SK-N-SH (cell line): ENCODE measurements around the gene ANK2. TPM values are rescaled to one million over a fixed set of nuclear protein-coding genes. Genes with fewer than 3 reads are reported as not detected.
A peak's percentile ranks its signal among the peaks of the same experiment; 100 is the strongest.

Source experiments
- CTCF ChIA-PET: fragments of 300-600, 350-600 bp; formaldehyde crosslinking; extraction: SDS; loops from one replicate; lab custom pipeline; 2021; lab: Yijun Ruan, JAX
- POLR2A ChIA-PET: fragments of 350-600 bp; sonication (Branson Sonifier 250); formaldehyde crosslinking; extraction: SDS; loops from one replicate; lab custom pipeline; 2020; ENCODE audit warnings: antibody characterized with exemption, inconsistent platforms; lab: Yijun Ruan, JAX
- DNase-seq: peaks from one replicate; pipeline ENCODE4 v3.0.0; 2012
- H2AFZ ChIP-seq: fragments of 200-600 bp; sonication (generic); 2 replicates; pipeline ENCODE4 v1.8.1; 2016; ENCODE audit warnings: antibody characterized with exemption, mild to moderate bottlenecking, low read depth
- H3F3A ChIP-seq: fragments of 200-600 bp; sonication (generic); replicated peaks from 2 replicates; pipeline ENCODE3; 2016; ENCODE audit warnings: antibody characterized with exemption, mild to moderate bottlenecking; ENCODE audit not compliant: insufficient read depth
- H3K27ac ChIP-seq, 2 experiments: fragments of 200-500 bp in 1 of 2; fragments of 200-600 bp in 1 of 2; sonication (Bioruptor generic) in 1 of 2; sonication (generic), shearing (Covaris generic) in 1 of 2; 2 replicates each; pipeline versions ENCODE4 v1.5.1 to v1.6.1; 2014 to 2016; ENCODE audit warnings: low read depth in 2 of 2, inconsistent platforms in 1 of 2, low read length in 1 of 2, mild to moderate bottlenecking in 1 of 2, mixed read lengths in 1 of 2
- H3K27me3 ChIP-seq: fragments of 200-600 bp; sonication (generic), shearing (Covaris generic); 2 replicates; pipeline ENCODE4 v1.6.1; 2016; ENCODE audit warnings: mixed run types; ENCODE audit not compliant: insufficient read depth
- H3K36me3 ChIP-seq, 2 experiments: fragments of 200-500 bp in 1 of 2; fragments of 200-600 bp in 1 of 2; sonication (Bioruptor generic) in 1 of 2; sonication (generic) in 1 of 2; replicated peaks in 1 of 2; 2 replicates each; pipeline versions ENCODE3 to v1.5.1; 2014 to 2016; ENCODE audit warnings: low read length in 1 of 2, mild to moderate bottlenecking in 1 of 2; ENCODE audit not compliant: insufficient read depth in 2 of 2, control insufficient read depth in 1 of 2
- H3K4me1 ChIP-seq, 2 experiments: fragments of 200-500 bp in 1 of 2; fragments of 200-600 bp in 1 of 2; sonication (Bioruptor generic) in 1 of 2; sonication (generic), shearing (Covaris generic) in 1 of 2; 2 replicates each; pipeline versions ENCODE4 v1.5.1 to v1.6.1; 2014 to 2016; ENCODE audit warnings: low read depth in 1 of 2, low read length in 1 of 2, mixed run types in 1 of 2; ENCODE audit not compliant: insufficient read depth in 2 of 2, control insufficient read depth in 1 of 2
- H3K4me2 ChIP-seq: fragments of 200-600 bp; sonication (generic), shearing (Covaris generic); 2 replicates; pipeline ENCODE4 v1.6.1; 2017; ENCODE audit warnings: mixed run types
- H3K4me3 ChIP-seq, 2 experiments: fragments of 200-500 bp in 1 of 2; fragments of 200-600 bp in 1 of 2; sonication (Bioruptor generic) in 1 of 2; sonication (generic), shearing (Covaris generic) in 1 of 2; 2 replicates each; pipeline versions ENCODE4 v1.5.1 to v1.8.1; 2014 to 2016; ENCODE audit warnings: low read depth in 2 of 2, inconsistent platforms in 1 of 2, low read length in 1 of 2, mild to moderate bottlenecking in 1 of 2, mixed read lengths in 1 of 2, moderate library complexity in 1 of 2
- H3K79me2 ChIP-seq: fragments of 200-600 bp; sonication (generic); 2 replicates; pipeline ENCODE4 v1.8.1; 2017; ENCODE audit warnings: mild to moderate bottlenecking; ENCODE audit not compliant: insufficient read depth
- H3K9ac ChIP-seq: fragments of 200-600 bp; sonication (generic); 2 replicates; pipeline ENCODE4 v1.6.1; 2017; ENCODE audit warnings: mixed run types
- H3K9me2 ChIP-seq: fragments of 200-600 bp; sonication (generic); 2 replicates; pipeline ENCODE4 v1.6.1; 2017; ENCODE audit warnings: mixed run types
- H3K9me3 ChIP-seq: fragments of 200-600 bp; sonication (generic); 2 replicates; pipeline ENCODE4 v1.6.1; 2017; ENCODE audit warnings: mixed run types, mild to moderate bottlenecking, moderate library complexity
- H4K20me1 ChIP-seq: fragments of 200-600 bp; sonication (generic); 2 replicates; pipeline ENCODE4 v1.6.1; 2017; ENCODE audit warnings: mild to moderate bottlenecking, mixed run types; ENCODE audit not compliant: insufficient read depth
- CTCF ChIP-seq: fragments of 200-600 bp; sonication (generic); IDR thresholded peaks from 2 replicates; pipeline ENCODE4 v1.6.1; 2017; ENCODE audit warnings: antibody characterized with exemption, mild to moderate bottlenecking, moderate library complexity
- EP300 ChIP-seq, 2 experiments: IDR thresholded peaks; 2 replicates each; pipeline versions ENCODE4 v1.4.0 to v1.6.1; 2012; ENCODE audit warnings: borderline replicate concordance in 1 of 2, low read depth in 1 of 2, low read length in 1 of 2
- FOSL2 ChIP-seq: IDR thresholded peaks from 2 replicates; pipeline ENCODE4 v1.4.0; 2012; ENCODE audit warnings: low read depth, mild to moderate bottlenecking, moderate library complexity, borderline replicate concordance
- FOXJ3 ChIP-seq: sonication (generic); formaldehyde crosslinking; IDR thresholded peaks from 2 replicates; pipeline ENCODE4 v1.5.1; 2020; ENCODE audit warnings: mild to moderate bottlenecking, missing genetic modification reagents
- GABPA ChIP-seq: IDR thresholded peaks from 2 replicates; pipeline ENCODE4 v1.4.0; 2012; ENCODE audit warnings: low read depth, mild to moderate bottlenecking
- GATA2 ChIP-seq: sonication (generic); formaldehyde crosslinking; IDR thresholded peaks from 2 replicates; pipeline ENCODE4 v1.5.0; 2020; ENCODE audit warnings: mild to moderate bottlenecking, missing genetic modification reagents
- IRF3 ChIP-seq: fragments of 150-350 bp; IDR thresholded peaks from 2 replicates; pipeline ENCODE4 v1.6.1; 2016; ENCODE audit warnings: mild to moderate bottlenecking, low read depth, low read length
- JUND ChIP-seq: IDR thresholded peaks from 2 replicates; pipeline ENCODE4 v1.4.0; 2012
- MAX ChIP-seq: IDR thresholded peaks from 2 replicates; pipeline ENCODE4 v1.4.0; 2012; ENCODE audit warnings: low read depth
- NFIC ChIP-seq: IDR thresholded peaks from 2 replicates; pipeline ENCODE4 v1.4.0; 2012; ENCODE audit warnings: borderline replicate concordance
- PBX3 ChIP-seq: IDR thresholded peaks from 2 replicates; pipeline ENCODE4; 2012
- POLR2AphosphoS5 ChIP-seq: IDR thresholded peaks from 2 replicates; pipeline ENCODE4 v1.6.1; 2012; ENCODE audit warnings: low read depth, low read length
- RAD21 ChIP-seq: IDR thresholded peaks from 2 replicates; pipeline ENCODE4 v1.6.1; 2012; ENCODE audit warnings: mild to moderate bottlenecking, low read length
- RCOR1 ChIP-seq: fragments of 150-350 bp; IDR thresholded peaks from 2 replicates; pipeline ENCODE4 v1.6.1; 2017; ENCODE audit warnings: antibody characterized with exemption, low read length
- SIN3A ChIP-seq: IDR thresholded peaks from 2 replicates; pipeline ENCODE4 v1.6.1; 2012; ENCODE audit warnings: low read depth, mild to moderate bottlenecking, low read length, moderate library complexity, borderline replicate concordance
- SMC3 ChIP-seq: IDR thresholded peaks from 2 replicates; pipeline ENCODE4 v1.6.1; 2012; ENCODE audit warnings: low read depth, low read length, improper control_type of control experiment
- YY1 ChIP-seq: IDR thresholded peaks from 2 replicates; pipeline ENCODE4 v1.4.0; 2012; ENCODE audit warnings: low read depth, mild to moderate bottlenecking
- ZBTB33 ChIP-seq: IDR thresholded peaks from 2 replicates; pipeline ENCODE4 v1.4.0; 2012; ENCODE audit warnings: low read depth, borderline replicate concordance
- WGBS: methylation state at CpG from one replicate; pipeline ENCODE4 v1.1.6; 2017; ENCODE audit warnings: low lambda C conversion rate; 5-methylcytosine and 5-hydroxymethylcytosine counted together
- polyA plus RNA-seq, 3 experiments: library from polyadenylated mRNA; depleted of rRNA; stranded (reverse); fragments of >200 nt; gene quantifications; 2 replicates each; pipeline ENCODE4 v1.2.3, GENCODE V29; 2012

ANK2 gene
- polyA plus RNA-seq, 1 of the 3 experiments (the other 2 are of a cell fraction) = 0.69 TPM

- TF ChIP-seq CTCF = no peak
- TF ChIP-seq NFIC = no peak
- TF ChIP-seq, all 33 proteins: peak for 0
These were observed 263.1 kb downstream of the ANK2 start (continued) for GRCh38 chr4:113312529-113312928.

- Histone ChIP-seq H3K27me3 (no peaks in the 10 kb centered on the region), H3K9me3 (no peaks in the 10 kb centered on the region), H4K20me1 (no peaks in the 10 kb centered on the region), H3K4me2 (no peak overlapping the region), H3K9me2 (no peaks in the 10 kb centered on the region), H3F3A (no peaks in the 10 kb centered on the region), H3K79me2 (no peaks in the 10 kb centered on the region), H3K36me3 (peaks cover 0 to 4% of the 10 kb centered on the region in 2 experiments), H3K4me1 (no peaks in the 10 kb centered on the region; a peak in 1 of 4 replicates), H3K9ac (no peak overlapping the region), H3K4me3 (no peak overlapping the region), H2AFZ (no peak overlapping the region), H3K27ac (no peak overlapping the region)
- WGBS = 81% methylated on average over 3 of the region's 3 CpGs
- ChIA-PET POLR2A (no interaction called here), CTCF (no interaction called here)
- TF ChIP-seq ZBTB33 = no peak
- no peak for TF ChIP-seq FOSL2
- no peak for TF ChIP-seq GATA2
- no peak for DNase-seq
These were observed 265.0 kb downstream of the ANK2 start for GRCh38 chr4:113314426-113314825.

- H4K20me1 ChIP-seq = no peaks in the 10 kb centered on the region
- no peaks in the 10 kb centered on the region for H3K79me2 ChIP-seq
- H3K4me3 ChIP-seq = no peak overlapping the region
- no peak overlapping the region for H3K4me2 ChIP-seq
- H3K27me3 ChIP-seq = no peaks in the 10 kb centered on the region
- POLR2A ChIA-PET = no interaction called here
- no peaks in the 10 kb centered on the region for H3F3A ChIP-seq
- H2AFZ ChIP-seq = no peak overlapping the region
- H3K9me3 ChIP-seq = no peaks in the 10 kb centered on the region
- CTCF ChIA-PET = interaction anchor here (1.0 kb wide), 1 partner anchor 14 kb away, joined by 3 read pairs; no protein-coding TSS in a partner anchor
- H3K9ac ChIP-seq = no peak overlapping the region
- TF ChIP-seq YY1 (no peak), RAD21 (no peak), RCOR1 (no peak), SMC3 (no peak), FOXJ3 (no peak), POLR2AphosphoS5 (no peak), SIN3A (no peak), MAX (no peak), GATA2 (no peak), GABPA (no peak), IRF3 (no peak), EP300 (IDR thresholded peaks at IDR 0.05; ENCODE audit: borderline replicate concordance in 1 of 2, low read depth in 1 of 2, low read length in 1 of 2) (no peak), JUND (no peak), FOSL2 (no peak), PBX3 (no peak)
- peak; percentile 20 for DNase-seq
- no peaks in the 10 kb centered on the region; a peak in 1 of 4 replicates for H3K4me1 ChIP-seq
- H3K9me2 ChIP-seq = no peaks in the 10 kb centered on the region
- H3K27ac ChIP-seq = no peak overlapping the region
- WGBS = 75% methylated on average over 4 of the region's 4 CpGs
- H3K36me3 ChIP-seq = peaks cover 0 to 6% of the 10 kb centered on the region in 2 experiments
These were observed 267.4 kb downstream of the ANK2 start for GRCh38 chr4:113316879-113317278.
